Tibial nerve (tissue), 4 donors: Measurements from ENCODE around the gene TMEM245. TPM values are rescaled to one million over a fixed set of nuclear protein-coding genes. Genes with fewer than 3 reads are reported as not detected.

ENCODE experiments used
- DNase-seq, 2 donors: peaks; one replicate each; pipeline ENCODE4 v3.0.0-alpha.2; 2019; ENCODE audit warnings: low spot score in 2 of 2
- H3K27ac ChIP-seq, 4 donors: fragments of 200-600 bp; sonication (generic) in 3 of 4; one replicate each; pipeline ENCODE4 v1.5.1; 2017 to 2019; ENCODE audit warnings: mild to moderate bottlenecking in 1 of 4
- H3K27me3 ChIP-seq, 2 donors: fragments of 200-600 bp; sonication (generic) in 1 of 2; one replicate each; pipeline versions ENCODE4 v1.5.1 to v1.6.0; 2017 to 2019
- H3K36me3 ChIP-seq, 3 donors: fragments of 200-600 bp; sonication (generic); one replicate each; pipeline ENCODE4 v1.5.1; 2018 to 2019
- H3K4me1 ChIP-seq, 4 donors: fragments of 200-600 bp; sonication (generic) in 3 of 4; one replicate each; pipeline ENCODE4 v1.5.1; 2017 to 2019
- H3K4me3 ChIP-seq, 4 donors: fragments of 200-600 bp; sonication (generic) in 3 of 4; one replicate each; pipeline ENCODE4 v1.5.1; 2017 to 2019; ENCODE audit warnings: mild to moderate bottlenecking in 1 of 4, moderate library complexity in 1 of 4
- H3K9me3 ChIP-seq, 4 donors: fragments of 200-600 bp; sonication (generic) in 3 of 4; one replicate each; pipeline ENCODE4 v1.5.1; 2017 to 2019
- EP300 ChIP-seq, 2 donors: sonication (generic); formaldehyde crosslinking; IDR thresholded peaks; one replicate each; pipeline ENCODE4 v1.6.1; 2017; ENCODE audit warnings: antibody characterized with exemption in 2 of 2, mild to moderate bottlenecking in 1 of 2
- POLR2A ChIP-seq, 2 donors: fragments of 450-650 bp; IDR thresholded peaks; one replicate each; pipeline ENCODE4 v1.6.1; 2017; ENCODE audit warnings: antibody characterized with exemption in 2 of 2, mild to moderate bottlenecking in 2 of 2, moderate library complexity in 2 of 2
- WGBS, 2 donors: methylation state at CpG; one replicate each; pipeline ENCODE4 v1.1.5; 2018; 5-methylcytosine and 5-hydroxymethylcytosine counted together
- total RNA-seq, 4 donors: library from RNA; depleted of rRNA; stranded (reverse); fragments of >200 nt; gene quantifications; one replicate each; pipeline ENCODE4 v1.1.0, GENCODE V29; 2016
- TF ChIP-seq, protein P1 (sequence below), 5 experiments: fragments of 200-600 bp in 3 of 5; fragments of 450-650 bp in 2 of 5; sonication (generic) in 3 of 5; IDR thresholded peaks; one replicate each; pipeline ENCODE4 v1.5.1; 2016 to 2019; ENCODE audit warnings: antibody characterized with exemption in 5 of 5, mild to moderate bottlenecking in 3 of 5, moderate library complexity in 2 of 5

The TMEM245 gene
- total RNA-seq, 4 donors from 2014 or later = 51.6 to 100 (median 89.5) TPM

DNA sequence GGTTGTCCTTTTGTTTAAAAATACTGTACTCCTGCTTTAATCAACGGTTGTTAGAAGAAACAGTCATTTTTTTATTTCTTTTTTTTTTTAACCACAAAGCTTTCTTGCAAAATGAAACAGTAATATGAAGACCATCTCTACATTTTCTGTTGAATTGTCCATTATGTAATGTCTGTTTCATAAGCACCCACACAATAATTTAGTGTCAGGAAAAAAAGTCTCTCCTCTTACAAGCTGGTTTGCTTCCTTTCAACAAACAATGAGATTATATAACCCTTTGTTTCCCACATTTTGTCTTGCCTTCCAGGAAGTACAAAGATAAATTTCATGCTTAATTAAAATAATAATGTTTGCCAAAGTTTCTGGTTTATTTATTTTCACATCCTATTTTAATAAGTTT, 123.1 kb downstream of the TMEM245 start:
- Histone ChIP-seq H3K4me3 (no peak overlapping the region), H3K27ac (peak overlapping the region in 2 of 4 donors; percentile 41 to 66), H3K36me3 (peaks cover 0 to 12% (median 0%) of the 10 kb centered on the region in 3 donors), H3K4me1 (peaks cover 0 to 29% (median 2%) of the 10 kb centered on the region in 4 donors), H3K9me3 (no peaks in the 10 kb centered on the region), H3K27me3 (no peaks in the 10 kb centered on the region)
- no peak for DNase-seq
- TF ChIP-seq, protein P1, sequence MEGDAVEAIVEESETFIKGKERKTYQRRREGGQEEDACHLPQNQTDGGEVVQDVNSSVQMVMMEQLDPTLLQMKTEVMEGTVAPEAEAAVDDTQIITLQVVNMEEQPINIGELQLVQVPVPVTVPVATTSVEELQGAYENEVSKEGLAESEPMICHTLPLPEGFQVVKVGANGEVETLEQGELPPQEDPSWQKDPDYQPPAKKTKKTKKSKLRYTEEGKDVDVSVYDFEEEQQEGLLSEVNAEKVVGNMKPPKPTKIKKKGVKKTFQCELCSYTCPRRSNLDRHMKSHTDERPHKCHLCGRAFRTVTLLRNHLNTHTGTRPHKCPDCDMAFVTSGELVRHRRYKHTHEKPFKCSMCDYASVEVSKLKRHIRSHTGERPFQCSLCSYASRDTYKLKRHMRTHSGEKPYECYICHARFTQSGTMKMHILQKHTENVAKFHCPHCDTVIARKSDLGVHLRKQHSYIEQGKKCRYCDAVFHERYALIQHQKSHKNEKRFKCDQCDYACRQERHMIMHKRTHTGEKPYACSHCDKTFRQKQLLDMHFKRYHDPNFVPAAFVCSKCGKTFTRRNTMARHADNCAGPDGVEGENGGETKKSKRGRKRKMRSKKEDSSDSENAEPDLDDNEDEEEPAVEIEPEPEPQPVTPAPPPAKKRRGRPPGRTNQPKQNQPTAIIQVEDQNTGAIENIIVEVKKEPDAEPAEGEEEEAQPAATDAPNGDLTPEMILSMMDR (IDR thresholded peaks at IDR 0.05) = no peak
- TF ChIP-seq POLR2A (IDR thresholded peaks at IDR 0.05) (no peak), EP300 (IDR thresholded peaks at IDR 0.05) (no peak)
- whole genome bisulfite sequencing, 2 donors = 3 to 10% methylated on average over 1 of the region's 1 CpG

DNA sequence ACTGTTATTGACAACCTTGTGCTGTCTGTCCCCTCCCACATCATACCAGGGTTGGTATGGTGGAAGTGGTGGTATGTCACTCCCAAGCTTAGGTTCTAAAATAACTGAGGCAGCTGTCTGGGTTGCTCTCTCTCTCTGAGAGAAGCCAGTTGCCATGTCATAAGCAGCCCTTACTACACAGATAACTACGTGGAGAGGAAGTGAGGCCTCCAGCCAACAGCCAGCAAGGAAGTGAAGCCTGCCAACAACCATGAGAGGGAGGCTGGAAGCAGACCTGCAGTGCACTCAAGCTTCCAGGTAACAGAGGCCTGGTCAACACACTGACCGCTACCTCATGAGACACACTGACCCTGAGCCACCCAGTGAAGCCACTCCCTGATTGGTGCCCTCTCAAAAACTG, 125.1 kb downstream of the TMEM245 start:
- DNase-seq = no peak

DNA sequence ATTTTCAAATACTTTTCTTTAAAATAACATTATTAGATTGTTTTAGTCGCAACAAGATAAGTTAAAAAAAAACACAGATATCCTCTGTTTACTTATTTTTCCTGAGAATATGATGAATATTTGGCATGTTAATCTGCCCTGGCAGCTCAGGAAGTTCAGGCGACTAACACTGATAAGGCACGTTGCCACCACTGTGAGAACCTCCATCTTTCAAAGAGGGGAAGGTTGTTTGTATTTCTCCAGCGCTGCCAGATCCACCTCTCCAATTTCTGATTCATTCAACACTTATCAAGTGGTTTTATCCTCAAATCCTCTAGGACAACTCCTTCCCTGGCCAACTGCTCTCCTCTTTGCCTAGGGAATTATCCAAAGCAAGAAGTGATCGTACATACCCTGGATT, 128.3 kb downstream of the TMEM245 start:
- no peak for DNase-seq
- H3K27ac ChIP-seq = peak overlapping the region in 2 of 4 donors; percentile 38 to 65

More for the DNA sequence above, 125.1 kb downstream of the TMEM245 start:
- H3K4me3 ChIP-seq = no peak overlapping the region
- peaks cover 0 to 25% (median 0%) of the 10 kb centered on the region in 3 donors for H3K36me3 ChIP-seq
- TF ChIP-seq EP300 (IDR thresholded peaks at IDR 0.05) = no peak
- TF ChIP-seq, protein P1 (IDR thresholded peaks at IDR 0.05) = no peak
- no peak for TF ChIP-seq POLR2A (IDR thresholded peaks at IDR 0.05)
- H3K27me3 ChIP-seq = no peaks in the 10 kb centered on the region
- H3K4me1 ChIP-seq = peaks cover 0 to 31% (median 2%) of the 10 kb centered on the region in 4 donors
- WGBS, 2 donors = 43 to 49% methylated on average over 2 of the region's 2 CpGs
- no peaks in the 10 kb centered on the region for H3K9me3 ChIP-seq
- peak overlapping the region in 2 of 4 donors; percentile 51 to 66 for H3K27ac ChIP-seq

DNA sequence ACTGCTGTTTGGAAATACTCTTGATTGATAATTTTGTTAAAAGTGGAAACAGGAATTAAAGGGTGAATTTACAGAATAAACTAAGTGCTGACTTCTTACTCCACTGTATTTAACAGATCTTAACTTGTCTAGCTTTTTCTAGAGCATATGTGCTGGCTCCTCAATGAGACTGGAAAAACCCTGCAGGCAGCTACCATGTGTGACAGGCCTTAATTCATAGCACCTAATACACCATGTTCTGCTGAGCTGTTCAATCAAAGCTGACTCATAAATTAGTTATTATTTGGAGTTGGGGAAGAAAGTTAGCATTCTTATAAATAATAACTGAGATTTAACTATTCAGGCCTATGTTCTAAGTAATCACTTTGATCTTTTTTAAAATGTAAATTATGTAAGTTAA, 135.9 kb downstream of the TMEM245 start:
- no peaks in the 10 kb centered on the region for H3K9me3 ChIP-seq

More for the DNA sequence above, 128.3 kb downstream of the TMEM245 start:
- no peaks in the 10 kb centered on the region for H3K9me3 ChIP-seq
- H3K27me3 ChIP-seq = no peaks in the 10 kb centered on the region
- WGBS, 2 donors = 71 to 77% methylated on average over 5 of the region's 5 CpGs
- H3K4me1 ChIP-seq = peaks cover 0 to 20% (median under 1%) of the 10 kb centered on the region in 4 donors
- no peak for TF ChIP-seq EP300 (IDR thresholded peaks at IDR 0.05)
- no peak for TF ChIP-seq POLR2A (IDR thresholded peaks at IDR 0.05)
- H3K4me3 ChIP-seq = no peak overlapping the region
- H3K36me3 ChIP-seq = peaks cover 0 to 35% (median 0%) of the 10 kb centered on the region in 3 donors

DNA sequence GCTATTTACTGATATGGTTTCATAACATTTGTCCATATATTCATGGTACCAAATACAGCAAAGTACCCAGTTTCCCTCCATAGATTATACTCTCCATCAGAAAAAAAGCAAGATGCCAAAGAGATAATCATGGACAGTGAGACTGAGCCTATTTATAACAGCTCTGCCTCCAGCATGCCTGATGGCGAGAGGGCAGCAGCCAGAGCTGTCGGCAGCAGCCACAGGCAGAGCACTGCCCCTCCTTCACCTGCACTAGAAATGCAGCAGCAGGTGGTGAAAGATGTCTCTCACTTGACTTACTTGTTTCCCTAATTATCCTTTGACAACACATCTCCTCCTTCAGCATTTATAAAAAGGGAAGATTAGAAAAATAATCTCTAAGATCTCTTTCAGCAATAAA, 138.9 kb downstream of the TMEM245 start:
- TF ChIP-seq, protein P1 (IDR thresholded peaks at IDR 0.05) = no peak
- TF ChIP-seq POLR2A (IDR thresholded peaks at IDR 0.05) (no peak), EP300 (IDR thresholded peaks at IDR 0.05) (no peak)
- Histone ChIP-seq H3K9me3 (no peaks in the 10 kb centered on the region), H3K4me3 (no peak overlapping the region), H3K36me3 (peaks cover 0 to 41% (median 0%) of the 10 kb centered on the region in 3 donors), H3K4me1 (peaks cover 0 to 5% (median 0%) of the 10 kb centered on the region in 4 donors), H3K27me3 (no peaks in the 10 kb centered on the region), H3K27ac (no peak overlapping the region)
- 83 to 92% methylated on average over 2 of the region's 2 CpGs for WGBS, 2 donors
- DNase-seq = no peak

More for the DNA sequence above, 135.9 kb downstream of the TMEM245 start:
- Histone ChIP-seq H3K36me3 (peaks cover 0 to 40% (median 0%) of the 10 kb centered on the region in 3 donors), H3K4me1 (peaks cover 0 to 5% (median 0%) of the 10 kb centered on the region in 4 donors), H3K27ac (no peak overlapping the region), H3K4me3 (no peak overlapping the region), H3K27me3 (no peaks in the 10 kb centered on the region)
- TF ChIP-seq, protein P1 (IDR thresholded peaks at IDR 0.05) = no peak
- TF ChIP-seq POLR2A (IDR thresholded peaks at IDR 0.05) = no peak
- TF ChIP-seq EP300 (IDR thresholded peaks at IDR 0.05) = no peak
- no peak for DNase-seq
